Tibial artery (tissue), 4 donors: ENCODE measurements around the gene BHMT2.

ENCODE experiments used
- DNase-seq, 2 donors: peaks; one replicate each; pipeline ENCODE4 v3.0.0-alpha.2; 2019
- H3K27ac ChIP-seq, 2 donors: fragments of 200-600 bp; sonication (generic) in 1 of 2; 1 replicate in 1 of 2; 2 replicates in 1 of 2; pipeline ENCODE4 v1.5.1; 2018 to 2019; ENCODE audit warnings: mild to moderate bottlenecking in 1 of 2
- H3K27me3 ChIP-seq, 2 donors: fragments of 200-600 bp; sonication (generic) in 1 of 2; one replicate each; pipeline versions ENCODE4 v1.5.1 to v1.6.0; 2016 to 2019
- H3K36me3 ChIP-seq, 3 donors: fragments of 200-600 bp; sonication (generic) in 2 of 3; one replicate each; pipeline ENCODE4 v1.5.1; 2016 to 2019; ENCODE audit warnings: mild to moderate bottlenecking in 2 of 3
- H3K4me1 ChIP-seq, 4 donors: fragments of 200-600 bp; sonication (generic) in 2 of 4; 1 replicate in 3 of 4; 2 replicates in 1 of 4; pipeline ENCODE4 v1.5.1; 2016 to 2019
- H3K4me3 ChIP-seq, 2 donors: fragments of 200-600 bp; sonication (generic) in 1 of 2; 1 replicate in 1 of 2; 2 replicates in 1 of 2; pipeline ENCODE4 v1.5.1; 2018 to 2019; ENCODE audit warnings: mild to moderate bottlenecking in 2 of 2
- H3K9me3 ChIP-seq, 3 donors: fragments of 200-600 bp; sonication (generic) in 1 of 3; one replicate each; pipeline ENCODE4 v1.5.1; 2016 to 2019
- CTCF ChIP-seq, 2 experiments: fragments of 200-600 bp in 1 of 2; fragments of 450-650 bp in 1 of 2; IDR thresholded peaks; one replicate each; pipeline ENCODE4 v1.5.1; 2017 to 2019; ENCODE audit warnings: antibody characterized with exemption in 2 of 2, mild to moderate bottlenecking in 1 of 2, moderate library complexity in 1 of 2
- intact Hi-C: fragments of 100-400 bp; cut with DNase I; formaldehyde crosslinking; loops from one replicate; pipeline ENCODE4 v1.15.0; 2023; ENCODE audit warnings: low total_unique reads

Gene BHMT2

GRCh38 chr5:79069488-79070349 is at the start of gene BHMT2, which contains the start of gene DMGDH:
BHMT2 (plus strand) TSS chr5:79069767; CDS start chr5:79069783, 16 bp downstream.
DMGDH (minus strand) TSS chr5:79069674; CDS start chr5:79069620, 54 bp downstream.
- Histone ChIP-seq H3K4me3 (peak within 1 kb of the TSS; percentile 55), H3K4me1 (peaks cover 0 to 4% (median 1%) of the 10 kb centered on the region in 4 donors), H3K36me3 (no peaks in the 10 kb centered on the region), H3K9me3 (peaks cover 0 to 4% (median 0%) of the 10 kb centered on the region in 3 donors), H3K27ac (peak within 1 kb of the TSS; percentile 27 to 67), H3K27me3 (peaks cover 0 to 9% of the 10 kb centered on the region in 2 donors)
- TF ChIP-seq CTCF (IDR thresholded peaks at IDR 0.05): no peak
- DNase-seq: peak; percentile 27 to 67
- intact Hi-C loops: no loop called here

- peak overlapping the region; percentile 7 to 24 for H3K4me3 ChIP-seq
- peaks cover 0 to 16% (median 5%) of the 10 kb centered on the region in 4 donors for H3K4me1 ChIP-seq
- peak; percentile 52 to 67 for TF ChIP-seq CTCF (IDR thresholded peaks at IDR 0.05)
- no peak overlapping the region for H3K27ac ChIP-seq
- no peaks in the 10 kb centered on the region for H3K9me3 ChIP-seq
- intact Hi-C loops: loop anchor here (10.0 kb wide), 1 partner anchor 444 kb away; no protein-coding TSS in a partner anchor
- H3K36me3 ChIP-seq: no peaks in the 10 kb centered on the region
- peaks cover 0 to 2% of the 10 kb centered on the region in 2 donors for H3K27me3 ChIP-seq
- peak; percentile 51 to 66 for DNase-seq
These were observed 48.6 kb upstream of the BHMT2 start for GRCh38 chr5:79020861-79021561.

- intact Hi-C loops: loop anchor here (10.0 kb wide), 1 partner anchor 443 kb away; no protein-coding TSS in a partner anchor
- Histone ChIP-seq H3K27me3 (peaks cover 0 to 2% of the 10 kb centered on the region in 2 donors), H3K4me1 (peaks cover 0 to 16% (median 5%) of the 10 kb centered on the region in 4 donors), H3K9me3 (no peaks in the 10 kb centered on the region), H3K27ac (no peak overlapping the region), H3K36me3 (no peaks in the 10 kb centered on the region), H3K4me3 (no peak overlapping the region)
- TF ChIP-seq CTCF (IDR thresholded peaks at IDR 0.05): no peak
- no peak for DNase-seq
These were observed 47.8 kb upstream of the BHMT2 start for GRCh38 chr5:79021753-79022152.

- peaks cover 0 to 16% (median 5%) of the 10 kb centered on the region in 4 donors for H3K4me1 ChIP-seq
- H3K9me3 ChIP-seq: no peaks in the 10 kb centered on the region
- H3K27ac ChIP-seq: no peak overlapping the region
- H3K4me3 ChIP-seq: no peak overlapping the region
- intact Hi-C loops: loop anchor here (10.0 kb wide), 1 partner anchor 442 kb away; no protein-coding TSS in a partner anchor
- no peaks in the 10 kb centered on the region for H3K36me3 ChIP-seq
- DNase-seq: no peak
- H3K27me3 ChIP-seq: peaks cover 0 to 2% of the 10 kb centered on the region in 2 donors
- TF ChIP-seq CTCF (IDR thresholded peaks at IDR 0.05): no peak
These were observed 46.8 kb upstream of the BHMT2 start for GRCh38 chr5:79022771-79023170.

GRCh38 chr5:79023348-79023747 is 46.2 kb upstream of the BHMT2 start:
- H3K27ac ChIP-seq: no peak overlapping the region
- intact Hi-C loops: loop anchor here (10.0 kb wide), 1 partner anchor 441 kb away; no protein-coding TSS in a partner anchor
- DNase-seq: no peak
- H3K9me3 ChIP-seq: no peaks in the 10 kb centered on the region
- no peaks in the 10 kb centered on the region for H3K36me3 ChIP-seq
- H3K27me3 ChIP-seq: peaks cover 0 to 2% of the 10 kb centered on the region in 2 donors
- TF ChIP-seq CTCF (IDR thresholded peaks at IDR 0.05): no peak
- H3K4me3 ChIP-seq: no peak overlapping the region
- peaks cover 0 to 16% (median 5%) of the 10 kb centered on the region in 4 donors for H3K4me1 ChIP-seq
